GM12878 (cell line): ENCODE results near the gene NUP85. TPM values are rescaled to one million over a fixed set of nuclear protein-coding genes. Genes with fewer than 3 reads are reported as not detected.

Experiments
- ATAC-seq: fragments of 200-7000 bp; cut with Tn5 transposase; 3 replicates; pipeline ENCODE4 v1.9.1; 2020; ENCODE audit warnings: mild to moderate bottlenecking, moderate library complexity
- BruUV-seq: library from RNA; stranded (reverse); fragments of 400-500 nt; replicated peaks from 2 replicates; lab custom pipeline; 2021; lab: Mats Ljungman, UMichigan
- CTCF ChIA-PET: fragments of 300-600 bp; sonication (Branson Sonifier 250); formaldehyde crosslinking; extraction: SDS; loops from one replicate; lab custom pipeline; 2021; ENCODE audit warnings: inconsistent platforms; lab: Yijun Ruan, JAX
- POLR2A ChIA-PET: fragments of 350-600 bp; formaldehyde crosslinking; extraction: SDS; loops from one replicate; lab custom pipeline; 2021; ENCODE audit warnings: inconsistent platforms; lab: Charles Lee
- RAD21 ChIA-PET: fragments of 300-600 bp; sonication (Branson Sonifier 250); formaldehyde crosslinking; loops from one replicate; lab custom pipeline; 2023; ENCODE audit warnings: antibody characterized with exemption; ENCODE audit not compliant: unreplicated experiment; lab: Charles Lee
- SMC1A ChIA-PET: fragments of 300-600 bp; sonication (Branson Sonifier 250); formaldehyde crosslinking; loops from one replicate; lab custom pipeline; 2023; ENCODE audit not compliant: unreplicated experiment, uncharacterized antibody; lab: Charles Lee
- DNase-seq: peaks from one replicate; pipeline ENCODE4 v3.0.0-alpha.2; 2011; ENCODE audit warnings: low read depth, low spot score
- FAIRE-seq: peaks from 3 replicates; lab custom pipeline; 2011; peaks lifted over from hg19 to GRCh38; lab: Jason Lieb, UNC
- H2AFZ ChIP-seq: 2 replicates; pipeline ENCODE4 v1.6.0; 2011; ENCODE audit warnings: low read depth, low read length, control low read depth; ENCODE audit not compliant: control insufficient read depth
- H3K27ac ChIP-seq: 2 replicates; pipeline ENCODE4 v1.5.1; 2011; ENCODE audit warnings: control low read depth; ENCODE audit not compliant: control insufficient read depth, insufficient read depth
- H3K27me3 ChIP-seq, 2 experiments: replicated peaks in 1 of 2; 2 replicates each; pipeline versions ENCODE4 v1.6.0 to v1.6.1; 2011; ENCODE audit warnings: low read length in 1 of 2; ENCODE audit not compliant: control insufficient read depth in 2 of 2, insufficient read depth in 2 of 2
- H3K36me3 ChIP-seq, 2 experiments: 2 replicates each; pipeline ENCODE4 v1.5.1; 2011; ENCODE audit warnings: low read length in 1 of 2; ENCODE audit not compliant: control insufficient read depth in 2 of 2, insufficient read depth in 2 of 2
- H3K4me1 ChIP-seq: 2 replicates; pipeline ENCODE4 v1.6.1; 2011; ENCODE audit warnings: mild to moderate bottlenecking, low read length, moderate library complexity, mixed read lengths; ENCODE audit not compliant: control insufficient read depth, insufficient read depth
- H3K4me2 ChIP-seq: 2 replicates; pipeline ENCODE4 v1.6.0; 2011; ENCODE audit warnings: control low read depth; ENCODE audit not compliant: control insufficient read depth, insufficient read depth
- H3K4me3 ChIP-seq: fragments of 200-600 bp; sonication (generic); 2 replicates; pipeline ENCODE4 v1.5.1; 2016
- H3K79me2 ChIP-seq: 2 replicates; pipeline ENCODE4 v1.6.0; 2011; ENCODE audit warnings: low read length; ENCODE audit not compliant: control insufficient read depth, insufficient read depth
- H3K9ac ChIP-seq: 2 replicates; pipeline ENCODE4 v1.8.0; 2011; ENCODE audit warnings: low read length, control low read depth, mixed read lengths; ENCODE audit not compliant: control insufficient read depth, insufficient read depth
- H3K9me3 ChIP-seq: replicated peaks from 3 replicates; pipeline ENCODE4 v1.5.1; 2011; ENCODE audit warnings: mild to moderate bottlenecking, low read length; ENCODE audit not compliant: control insufficient read depth, insufficient read depth
- H4K20me1 ChIP-seq: 2 replicates; pipeline ENCODE4 v1.6.0; 2011; ENCODE audit not compliant: control insufficient read depth, insufficient read depth
- BCL3 ChIP-seq: IDR thresholded peaks from 2 replicates; pipeline ENCODE4 v1.6.1; 2011; ENCODE audit warnings: borderline replicate concordance, low read depth, mild to moderate bottlenecking, moderate library complexity, low read length; ENCODE audit not compliant: insufficient read depth, poor library complexity, severe bottlenecking
- WGBS: methylation state at CpG from one replicate; pipeline ENCODE4 v1.1.6; 2016; ENCODE audit warnings: low lambda C conversion rate; ENCODE audit not compliant: insufficient replicate concordance, insufficient coverage; ENCODE audit errors: missing lambda C conversion rate; 5-methylcytosine and 5-hydroxymethylcytosine counted together
- in situ Hi-C: fragments of 300-500 bp; cut with MboI; formaldehyde crosslinking; loops from 9 replicates; pipeline ENCODE4 v1.14.3; 2018; ENCODE audit warnings: mixed read lengths
- intact Hi-C: fragments of 100-400 bp; cut with micrococcal nuclease; formaldehyde crosslinking; loops from one replicate; pipeline ENCODE4 v1.14.2; 2022; ENCODE audit not compliant: unreplicated experiment
- polyA plus RNA-seq, 11 experiments: library from polyadenylated mRNA; depleted of rRNA in 4 of 11; unstranded in 6 of 11; stranded (reverse) in 5 of 11; fragments of >200 nt; fragmentation: Nextera tagmentation in 4 of 11; fragmentation: Illumina TruSeq in 1 of 11; extraction: Ambion mirVana in 4 of 11; extraction: Trizol in 1 of 11; gene quantifications; 1 replicate in 1 of 11; 2 replicates in 10 of 11; pipeline versions ENCODE4 v1.2.1 to v1.2.3, GENCODE V29; 2011 to 2016; ENCODE audit warnings: inconsistent platforms in 2 of 11, missing spikeins in 2 of 11, low read depth in 1 of 11
- total RNA-seq, 4 experiments: library from RNA; depleted of rRNA in 3 of 4; stranded (reverse); fragments of >200 nt in 3 of 4; fragmentation: Illumina TruSeq in 1 of 4; extraction: Trizol in 1 of 4; gene quantifications; 2 replicates each; pipeline versions ENCODE4 v1.2.1 to v1.2.3, GENCODE V29; 2013 to 2021

The NUP85 gene
- total and polyA plus RNA-seq, 10 of the 15 experiments (the other 5 are each of a cell fraction or from before 2014, with no cell fraction given) = 54.0 to 135 (median 95.4) TPM

GRCh38 chr17:75285123-75285522, 79.6 kb downstream of the NUP85 start:
- WGBS = 78% methylated on average over 6 of the region's 6 CpGs
- Histone ChIP-seq H3K9me3 (no peaks in the 10 kb centered on the region), H3K9ac (no peak overlapping the region), H3K27me3 (no peaks in the 10 kb centered on the region), H3K4me1 (peaks cover 3% of the 10 kb centered on the region), H3K4me3 (no peak overlapping the region), H3K27ac (no peak overlapping the region), H3K79me2 (peaks cover 33% of the 10 kb centered on the region), H2AFZ (no peak overlapping the region), H3K4me2 (no peak overlapping the region), H3K36me3 (peaks cover 13 to 24% of the 10 kb centered on the region in 2 experiments), H4K20me1 (no peaks in the 10 kb centered on the region; the same call in 1 of the 2 replicates)
- ATAC-seq (no peak), DNase-seq (no peak), FAIRE-seq (no peak)
- ChIA-PET RAD21 (no interaction called here), POLR2A (interaction anchor here (0.6 to 1.2 kb wide), 3 partner anchors 8 to 423 kb away, joined by 4 to 6 read pairs (median 4); partner anchors contain the start of gene MIF4GD), CTCF (interaction anchor here (0.7 to 1.6 kb wide), 3 partner anchors 13 to 323 kb away, joined by 3 to 9 read pairs (median 3); partner anchors contain the start of gene MIF4GD), SMC1A (interaction anchor here (1.1 to 1.9 kb wide), 2 partner anchors 10 to 13 kb away, joined by 4 read pairs; partner anchors contain the start of gene MIF4GD)
- intact Hi-C loops = loop anchor here (5.0 kb wide), 1 partner anchor 37 kb away; no protein-coding TSS in a partner anchor
- no TSS peak for BruUV-seq
- no peak for TF ChIP-seq BCL3
- in situ Hi-C loops = no loop called here

Other genes with a start within 250 kb of the NUP85 start
Only the 7 nearest of the 15 such genes appear.
- 115 and 144 TPM in 2 replicates for gene NT5C, start 73.9 kb upstream of the NUP85 start, total RNA-seq (2014; rRNA removed)
- 41.6 and 43.7 TPM in 2 replicates for gene NT5C, start 73.9 kb upstream of the NUP85 start, total RNA-seq (2014; rRNA removed; fragmentation: Illumina TruSeq; extraction: Trizol)
- gene NT5C, start 73.9 kb upstream of the NUP85 start, total RNA-seq (2021) = 86.3 and 88.5 TPM in 2 replicates
- gene NT5C, start 73.9 kb upstream of the NUP85 start, polyA plus RNA-seq (2011; rRNA removed) = 17.4 and 40.2 TPM in 2 replicates
- gene NT5C, start 73.9 kb upstream of the NUP85 start, polyA plus RNA-seq (2014; fragmentation: Illumina TruSeq; extraction: Trizol) = 10.4 and 24.2 TPM in 2 replicates
- gene NT5C, start 73.9 kb upstream of the NUP85 start, polyA plus RNA-seq (2014; fragmentation: Nextera tagmentation; extraction: Ambion mirVana) = 1 to 10 TPM; 3.7 to 9.8 TPM
- 158 and 188 TPM in 2 replicates for gene NT5C, start 73.9 kb upstream of the NUP85 start, polyA plus RNA-seq (2014; rRNA removed)
- 100 to 1,000 TPM; 116 to 129 TPM for gene NT5C, start 73.9 kb upstream of the NUP85 start, polyA plus RNA-seq (2016; fragmentation: Nextera tagmentation; extraction: Ambion mirVana)
- gene JPT1, start 51.2 kb upstream of the NUP85 start, total RNA-seq (2014; rRNA removed) = 150 and 158 TPM in 2 replicates
- gene JPT1, start 51.2 kb upstream of the NUP85 start, total RNA-seq (2014; rRNA removed; fragmentation: Illumina TruSeq; extraction: Trizol) = 324 and 357 TPM in 2 replicates
- gene JPT1, start 51.2 kb upstream of the NUP85 start, total RNA-seq (2021) = 316 and 327 TPM in 2 replicates
- gene JPT1, start 51.2 kb upstream of the NUP85 start, polyA plus RNA-seq (2011; rRNA removed) = 79.7 and 112 TPM in 2 replicates
- 101 and 318 TPM in 2 replicates for gene JPT1, start 51.2 kb upstream of the NUP85 start, polyA plus RNA-seq (2014; fragmentation: Illumina TruSeq; extraction: Trizol)
- 100 to 1,000 TPM in 1 of 2 experiments, 10 to 100 TPM in 1; 95.9 to 140 TPM for gene JPT1, start 51.2 kb upstream of the NUP85 start, polyA plus RNA-seq (2014; fragmentation: Nextera tagmentation; extraction: Ambion mirVana)
- gene JPT1, start 51.2 kb upstream of the NUP85 start, polyA plus RNA-seq (2014; rRNA removed) = 339 and 341 TPM in 2 replicates
- gene JPT1, start 51.2 kb upstream of the NUP85 start, polyA plus RNA-seq (2016; fragmentation: Nextera tagmentation; extraction: Ambion mirVana) = 100 to 1,000 TPM; 648 to 651 TPM
- gene SUMO2, start 22.7 kb upstream of the NUP85 start, total RNA-seq (2014; rRNA removed) = 163 and 207 TPM in 2 replicates
- gene SUMO2, start 22.7 kb upstream of the NUP85 start, total RNA-seq (2014; rRNA removed; fragmentation: Illumina TruSeq; extraction: Trizol) = 312 and 322 TPM in 2 replicates
- 506 and 514 TPM in 2 replicates for gene SUMO2, start 22.7 kb upstream of the NUP85 start, total RNA-seq (2021)
- gene SUMO2, start 22.7 kb upstream of the NUP85 start, polyA plus RNA-seq (2011; rRNA removed) = 603 and 801 TPM in 2 replicates
- 265 and 335 TPM in 2 replicates for gene SUMO2, start 22.7 kb upstream of the NUP85 start, polyA plus RNA-seq (2014; fragmentation: Illumina TruSeq; extraction: Trizol)
- 100 to 1,000 TPM; 709 to 767 TPM for gene SUMO2, start 22.7 kb upstream of the NUP85 start, polyA plus RNA-seq (2014; fragmentation: Nextera tagmentation; extraction: Ambion mirVana)
- 232 and 249 TPM in 2 replicates for gene SUMO2, start 22.7 kb upstream of the NUP85 start, polyA plus RNA-seq (2014; rRNA removed)
- 100 to 1,000 TPM; 755 to 803 TPM for gene SUMO2, start 22.7 kb upstream of the NUP85 start, polyA plus RNA-seq (2016; fragmentation: Nextera tagmentation; extraction: Ambion mirVana)
- 19.6 and 20.7 TPM in 2 replicates for gene GGA3, start 55.9 kb downstream of the NUP85 start, total RNA-seq (2014; rRNA removed)
- 13.5 and 14.3 TPM in 2 replicates for gene GGA3, start 55.9 kb downstream of the NUP85 start, total RNA-seq (2014; rRNA removed; fragmentation: Illumina TruSeq; extraction: Trizol)
- gene GGA3, start 55.9 kb downstream of the NUP85 start, total RNA-seq (2021) = 52.1 and 57.5 TPM in 2 replicates
- 26.2 and 34.9 TPM in 2 replicates for gene GGA3, start 55.9 kb downstream of the NUP85 start, polyA plus RNA-seq (2011; rRNA removed)
- gene GGA3, start 55.9 kb downstream of the NUP85 start, polyA plus RNA-seq (2014; fragmentation: Illumina TruSeq; extraction: Trizol) = 31.7 and 41.3 TPM in 2 replicates
- 1 to 10 TPM; 7.0 to 8.1 TPM for gene GGA3, start 55.9 kb downstream of the NUP85 start, polyA plus RNA-seq (2014; fragmentation: Nextera tagmentation; extraction: Ambion mirVana)
- gene GGA3, start 55.9 kb downstream of the NUP85 start, polyA plus RNA-seq (2014; rRNA removed) = 36.4 and 40.2 TPM in 2 replicates
- gene GGA3, start 55.9 kb downstream of the NUP85 start, polyA plus RNA-seq (2016; fragmentation: Nextera tagmentation; extraction: Ambion mirVana) = 10 to 100 TPM; 33.0 to 36.3 TPM
- gene MRPS7, start 56.2 kb downstream of the NUP85 start, total RNA-seq (2014; rRNA removed) = 105 and 117 TPM in 2 replicates
- gene MRPS7, start 56.2 kb downstream of the NUP85 start, total RNA-seq (2014; rRNA removed; fragmentation: Illumina TruSeq; extraction: Trizol) = 89.6 and 101 TPM in 2 replicates
- 88.4 and 89.2 TPM in 2 replicates for gene MRPS7, start 56.2 kb downstream of the NUP85 start, total RNA-seq (2021)
- gene MRPS7, start 56.2 kb downstream of the NUP85 start, polyA plus RNA-seq (2011; rRNA removed) = 73.6 and 89.7 TPM in 2 replicates
- 71.2 and 101 TPM in 2 replicates for gene MRPS7, start 56.2 kb downstream of the NUP85 start, polyA plus RNA-seq (2014; fragmentation: Illumina TruSeq; extraction: Trizol)
- 100 to 1,000 TPM; 161 to 209 TPM for gene MRPS7, start 56.2 kb downstream of the NUP85 start, polyA plus RNA-seq (2014; fragmentation: Nextera tagmentation; extraction: Ambion mirVana)
- gene MRPS7, start 56.2 kb downstream of the NUP85 start, polyA plus RNA-seq (2014; rRNA removed) = 93.2 and 108 TPM in 2 replicates
- 100 to 1,000 TPM; 207 to 217 TPM for gene MRPS7, start 56.2 kb downstream of the NUP85 start, polyA plus RNA-seq (2016; fragmentation: Nextera tagmentation; extraction: Ambion mirVana)
- 43.9 and 44.3 TPM in 2 replicates for gene MIF4GD, start 65.6 kb downstream of the NUP85 start, total RNA-seq (2014; rRNA removed)
- 22.8 and 23.4 TPM in 2 replicates for gene MIF4GD, start 65.6 kb downstream of the NUP85 start, total RNA-seq (2014; rRNA removed; fragmentation: Illumina TruSeq; extraction: Trizol)
- gene MIF4GD, start 65.6 kb downstream of the NUP85 start, total RNA-seq (2021) = 40.0 and 45.6 TPM in 2 replicates
- gene MIF4GD, start 65.6 kb downstream of the NUP85 start, polyA plus RNA-seq (2011; rRNA removed) = 49.8 and 66.1 TPM in 2 replicates
- 20.4 and 42.0 TPM in 2 replicates for gene MIF4GD, start 65.6 kb downstream of the NUP85 start, polyA plus RNA-seq (2014; fragmentation: Illumina TruSeq; extraction: Trizol)
- 10 to 100 TPM; 94.7 to 96.2 TPM for gene MIF4GD, start 65.6 kb downstream of the NUP85 start, polyA plus RNA-seq (2014; fragmentation: Nextera tagmentation; extraction: Ambion mirVana)
- gene MIF4GD, start 65.6 kb downstream of the NUP85 start, polyA plus RNA-seq (2014; rRNA removed) = 49.6 and 57.0 TPM in 2 replicates
- gene MIF4GD, start 65.6 kb downstream of the NUP85 start, polyA plus RNA-seq (2016; fragmentation: Nextera tagmentation; extraction: Ambion mirVana) = 10 to 100 TPM; 63.3 to 69.4 TPM
- gene SLC25A19, start 83.8 kb downstream of the NUP85 start, total RNA-seq (2014; rRNA removed) = 55.6 and 58.3 TPM in 2 replicates
- 39.7 and 49.1 TPM in 2 replicates for gene SLC25A19, start 83.8 kb downstream of the NUP85 start, total RNA-seq (2014; rRNA removed; fragmentation: Illumina TruSeq; extraction: Trizol)
- 59.6 and 60.6 TPM in 2 replicates for gene SLC25A19, start 83.8 kb downstream of the NUP85 start, total RNA-seq (2021)
- 28.3 and 39.2 TPM in 2 replicates for gene SLC25A19, start 83.8 kb downstream of the NUP85 start, polyA plus RNA-seq (2011; rRNA removed)
- gene SLC25A19, start 83.8 kb downstream of the NUP85 start, polyA plus RNA-seq (2014; fragmentation: Illumina TruSeq; extraction: Trizol) = 24.1 and 45.5 TPM in 2 replicates
- gene SLC25A19, start 83.8 kb downstream of the NUP85 start, polyA plus RNA-seq (2014; fragmentation: Nextera tagmentation; extraction: Ambion mirVana) = 10 to 100 TPM; 32.9 to 43.1 TPM
- 68.5 and 69.4 TPM in 2 replicates for gene SLC25A19, start 83.8 kb downstream of the NUP85 start, polyA plus RNA-seq (2014; rRNA removed)
- 10 to 100 TPM; 77.0 to 91.6 TPM for gene SLC25A19, start 83.8 kb downstream of the NUP85 start, polyA plus RNA-seq (2016; fragmentation: Nextera tagmentation; extraction: Ambion mirVana)